HepG2 (cell line): ENCODE data around the gene SLF1. TPM values are rescaled to one million over a fixed set of nuclear protein-coding genes. Genes with fewer than 3 reads are reported as not detected.

Source experiments
- ATF1 ChIP-seq: IDR thresholded peaks from 2 replicates; pipeline ENCODE4 v1.6.1; 2016; ENCODE audit warnings: mild to moderate bottlenecking, control low read depth
- FOXJ3 ChIP-seq: sonication (generic); formaldehyde crosslinking; IDR thresholded peaks from 2 replicates; pipeline ENCODE4 v1.4.0; 2020; ENCODE audit warnings: missing genetic modification reagents, mild to moderate bottlenecking, borderline replicate concordance
- GABPA ChIP-seq, 2 experiments: IDR thresholded peaks; 2 replicates each; pipeline ENCODE4 v1.6.1; 2011 to 2016; ENCODE audit warnings: low read depth in 2 of 2, low read length in 1 of 2, missing biosample characterization in 1 of 2, missing genetic modification characterization in 1 of 2
- HDAC2 ChIP-seq: sonication (generic); formaldehyde crosslinking; IDR thresholded peaks from 2 replicates; pipeline ENCODE4 v1.4.0; 2020; ENCODE audit warnings: missing genetic modification reagents
- HNRNPL ChIP-seq: fragments of 200-400 bp; formaldehyde crosslinking; IDR thresholded peaks from 2 replicates; pipeline ENCODE4 v1.6.1; 2017; ENCODE audit warnings: mild to moderate bottlenecking, low read depth, low read length
- NFIC ChIP-seq: IDR thresholded peaks from 2 replicates; pipeline ENCODE4 v1.6.1; 2012; ENCODE audit warnings: mild to moderate bottlenecking, low read length, inconsistent platforms
- REPIN1 ChIP-seq: sonication (generic); formaldehyde crosslinking; IDR thresholded peaks from 2 replicates; pipeline ENCODE4 v1.8.0; 2022; ENCODE audit warnings: missing genetic modification reagents, low read depth, mild to moderate bottlenecking, borderline replicate concordance
- RFX1 ChIP-seq: fragments of 450-650 bp; IDR thresholded peaks from 2 replicates; pipeline ENCODE4 v1.6.1; 2017
- SKIL ChIP-seq: sonication (generic); formaldehyde crosslinking; IDR thresholded peaks from 2 replicates; pipeline ENCODE4 v1.8.0; 2022; ENCODE audit warnings: missing genetic modification reagents, mild to moderate bottlenecking, moderate library complexity, borderline replicate concordance
- UBTF ChIP-seq: sonication (generic); formaldehyde crosslinking; IDR thresholded peaks from 2 replicates; pipeline ENCODE4 v1.4.0; 2020; ENCODE audit warnings: mild to moderate bottlenecking, missing genetic modification reagents
- ZNF224 ChIP-seq: sonication (generic); formaldehyde crosslinking; IDR thresholded peaks from 2 replicates; pipeline ENCODE4 v1.5.0; 2020; ENCODE audit warnings: mild to moderate bottlenecking, missing genetic modification reagents
- ZNF460 ChIP-seq: sonication (generic); formaldehyde crosslinking; IDR thresholded peaks from 2 replicates; pipeline ENCODE4 v1.5.1; 2020; ENCODE audit warnings: missing genetic modification reagents, mild to moderate bottlenecking, borderline replicate concordance
- ZNF570 ChIP-seq: sonication (generic); formaldehyde crosslinking; IDR thresholded peaks from 2 replicates; pipeline ENCODE4 v1.4.0; 2020; ENCODE audit warnings: mild to moderate bottlenecking, missing genetic modification reagents, borderline replicate concordance
- ZNF891 ChIP-seq: sonication (generic); formaldehyde crosslinking; IDR thresholded peaks from 2 replicates; pipeline ENCODE4 v1.5.0; 2020; ENCODE audit warnings: mild to moderate bottlenecking, missing genetic modification reagents
- polyA plus RNA-seq, 8 experiments: library from polyadenylated mRNA; depleted of rRNA in 3 of 8; stranded (reverse) in 7 of 8; unstranded in 1 of 8; fragments of >200 nt; fragmentation: Illumina TruSeq in 4 of 8; extraction: Trizol in 4 of 8; gene quantifications; 2 replicates each; pipeline versions ENCODE4 v1.2.1 to v1.2.3, GENCODE V29; 2011 to 2016; ENCODE audit warnings: low read depth in 4 of 8, missing spikeins in 1 of 8, mixed read lengths in 1 of 8; ENCODE audit not compliant: insufficient read depth in 1 of 8
- total RNA-seq, 5 experiments: library from RNA; depleted of rRNA; stranded (reverse); fragments of >200 nt; fragmentation: Illumina TruSeq; extraction: Trizol; gene quantifications; 2 replicates each; pipeline ENCODE4 v1.2.3, GENCODE V29; 2016; ENCODE audit warnings: low read depth in 1 of 5
- TF ChIP-seq, protein P1 (sequence below): sonication (generic); formaldehyde crosslinking; IDR thresholded peaks from 2 replicates; pipeline ENCODE4; 2020; ENCODE audit warnings: missing genetic modification reagents, mild to moderate bottlenecking, borderline replicate concordance
- TF ChIP-seq, protein P2 (sequence below), 2 experiments: sonication (generic) in 1 of 2; formaldehyde crosslinking in 1 of 2; IDR thresholded peaks; 2 replicates each; pipeline versions ENCODE4 v1.4.0 to v1.6.1; 2018 to 2020; ENCODE audit warnings: missing genetic modification reagents in 2 of 2, borderline replicate concordance in 1 of 2, low read depth in 1 of 2, mild to moderate bottlenecking in 1 of 2, missing biosample characterization in 1 of 2
- TF ChIP-seq, protein P3 (sequence below): sonication (generic); formaldehyde crosslinking; IDR thresholded peaks from 2 replicates; pipeline ENCODE4 v1.4.0; 2020; ENCODE audit warnings: missing genetic modification reagents, low read depth, mild to moderate bottlenecking, borderline replicate concordance

Gene SLF1
- total and polyA plus RNA-seq, 2 of the 13 experiments (the other 11 are each of a cell fraction or from before 2014, with no cell fraction given), result 2.1 to 9.1 TPM

DNA sequence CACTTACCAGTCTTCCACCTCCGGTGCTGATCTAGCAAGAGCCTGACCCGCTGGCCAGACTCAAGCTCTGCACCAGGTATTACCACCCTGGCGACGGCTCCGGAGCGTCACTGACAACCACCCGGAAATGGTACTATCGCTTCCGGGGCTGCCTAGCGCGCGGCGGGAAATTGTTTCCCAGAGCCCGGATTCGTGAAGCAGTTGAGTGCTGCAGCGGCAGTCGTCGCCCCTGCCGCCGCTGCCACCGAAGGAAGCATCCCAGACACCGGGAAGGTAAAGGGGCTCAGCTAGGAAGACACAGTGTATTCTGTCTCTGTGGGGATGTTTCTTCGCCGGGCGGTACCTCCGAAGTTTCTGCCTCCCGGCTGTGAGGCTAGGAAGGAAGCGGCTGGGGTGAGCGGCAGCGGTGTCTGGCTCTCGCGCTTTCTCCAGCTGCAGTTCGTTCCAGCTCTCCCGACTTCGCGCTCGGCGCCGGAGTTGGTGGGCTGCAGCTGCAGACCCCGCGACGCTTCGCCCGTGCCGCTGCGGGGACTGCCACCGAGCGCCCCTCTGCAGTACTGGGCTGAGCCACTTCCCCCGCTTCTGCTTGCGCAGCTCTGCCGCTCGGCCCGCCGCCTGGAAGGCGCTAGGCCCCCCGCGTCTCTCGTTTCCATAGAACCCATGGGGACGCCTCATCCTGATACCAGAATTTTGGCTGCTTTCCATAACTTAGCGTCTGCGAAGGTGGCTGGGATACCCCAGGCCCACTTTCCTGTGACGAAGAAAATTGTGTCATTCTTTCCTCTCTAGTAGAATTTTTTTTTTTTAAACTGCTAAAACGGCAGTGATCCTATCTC lies at the start of gene SLF1, which contains the start of gene KIAA0825 (continued):
- TF ChIP-seq GABPA (IDR thresholded peaks at IDR 0.05; ENCODE audit: low read depth, low read length) (peak; percentile 97), GABPA (CRISPR knock-in tag; IDR thresholded peaks at IDR 0.05; ENCODE audit: low read depth) (peak; percentile 100), UBTF (CRISPR knock-in tag) (peak; percentile 82), ATF1 (CRISPR knock-in tag) (peak; percentile 45; the same call in 1 of the 2 replicates), REPIN1 (CRISPR knock-in tag) (peak; percentile 60; the same call in 1 of the 2 replicates), ZNF460 (CRISPR knock-in tag) (no peak), NFIC (no peak), ZNF891 (CRISPR knock-in tag) (no peak; the same call in 1 of the 2 replicates), RFX1 (peak; percentile 85), ZNF224 (CRISPR knock-in tag) (peak; percentile 91), ZNF570 (CRISPR knock-in tag) (no peak), HDAC2 (CRISPR knock-in tag) (peak; percentile 78), SKIL (no peak), FOXJ3 (CRISPR knock-in tag) (0 out of 2 replicates have a peak, but pooled peaks have one; percentile 40), HNRNPL (0 out of 2 replicates have a peak, but pooled peaks have one; percentile 42)
- TF ChIP-seq, protein P1, sequence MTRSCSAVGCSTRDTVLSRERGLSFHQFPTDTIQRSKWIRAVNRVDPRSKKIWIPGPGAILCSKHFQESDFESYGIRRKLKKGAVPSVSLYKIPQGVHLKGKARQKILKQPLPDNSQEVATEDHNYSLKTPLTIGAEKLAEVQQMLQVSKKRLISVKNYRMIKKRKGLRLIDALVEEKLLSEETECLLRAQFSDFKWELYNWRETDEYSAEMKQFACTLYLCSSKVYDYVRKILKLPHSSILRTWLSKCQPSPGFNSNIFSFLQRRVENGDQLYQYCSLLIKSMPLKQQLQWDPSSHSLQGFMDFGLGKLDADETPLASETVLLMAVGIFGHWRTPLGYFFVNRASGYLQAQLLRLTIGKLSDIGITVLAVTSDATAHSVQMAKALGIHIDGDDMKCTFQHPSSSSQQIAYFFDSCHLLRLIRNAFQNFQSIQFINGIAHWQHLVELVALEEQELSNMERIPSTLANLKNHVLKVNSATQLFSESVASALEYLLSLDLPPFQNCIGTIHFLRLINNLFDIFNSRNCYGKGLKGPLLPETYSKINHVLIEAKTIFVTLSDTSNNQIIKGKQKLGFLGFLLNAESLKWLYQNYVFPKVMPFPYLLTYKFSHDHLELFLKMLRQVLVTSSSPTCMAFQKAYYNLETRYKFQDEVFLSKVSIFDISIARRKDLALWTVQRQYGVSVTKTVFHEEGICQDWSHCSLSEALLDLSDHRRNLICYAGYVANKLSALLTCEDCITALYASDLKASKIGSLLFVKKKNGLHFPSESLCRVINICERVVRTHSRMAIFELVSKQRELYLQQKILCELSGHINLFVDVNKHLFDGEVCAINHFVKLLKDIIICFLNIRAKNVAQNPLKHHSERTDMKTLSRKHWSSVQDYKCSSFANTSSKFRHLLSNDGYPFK, result 0 out of 2 replicates have a peak, but pooled peaks have one; percentile 39
- TF ChIP-seq, protein P2, sequence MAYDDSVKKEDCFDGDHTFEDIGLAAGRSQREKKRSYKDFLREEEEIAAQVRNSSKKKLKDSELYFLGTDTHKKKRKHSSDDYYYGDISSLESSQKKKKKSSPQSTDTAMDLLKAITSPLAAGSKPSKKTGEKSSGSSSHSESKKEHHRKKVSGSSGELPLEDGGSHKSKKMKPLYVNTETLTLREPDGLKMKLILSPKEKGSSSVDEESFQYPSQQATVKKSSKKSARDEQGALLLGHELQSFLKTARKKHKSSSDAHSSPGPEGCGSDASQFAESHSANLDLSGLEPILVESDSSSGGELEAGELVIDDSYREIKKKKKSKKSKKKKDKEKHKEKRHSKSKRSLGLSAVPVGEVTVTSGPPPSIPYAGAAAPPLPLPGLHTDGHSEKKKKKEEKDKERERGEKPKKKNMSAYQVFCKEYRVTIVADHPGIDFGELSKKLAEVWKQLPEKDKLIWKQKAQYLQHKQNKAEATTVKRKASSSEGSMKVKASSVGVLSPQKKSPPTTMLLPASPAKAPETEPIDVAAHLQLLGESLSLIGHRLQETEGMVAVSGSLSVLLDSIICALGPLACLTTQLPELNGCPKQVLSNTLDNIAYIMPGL (CRISPR knock-in tag; IDR thresholded peaks at IDR 0.05; ENCODE audit: borderline replicate concordance in 1 of 2, low read depth in 1 of 2), result peak in 1 of 2 experiments; percentile 64; a peak in 2 of 4 replicates
- TF ChIP-seq, protein P3, sequence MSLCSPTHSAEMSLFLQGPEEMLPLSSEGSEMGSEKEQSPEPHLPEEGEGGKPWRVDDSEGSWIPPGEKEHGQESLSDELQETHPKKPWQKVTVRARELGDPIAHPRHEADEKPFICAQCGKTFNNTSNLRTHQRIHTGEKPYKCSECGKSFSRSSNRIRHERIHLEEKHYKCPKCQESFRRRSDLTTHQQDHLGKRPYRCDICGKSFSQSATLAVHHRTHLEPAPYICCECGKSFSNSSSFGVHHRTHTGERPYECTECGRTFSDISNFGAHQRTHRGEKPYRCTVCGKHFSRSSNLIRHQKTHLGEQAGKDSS (CRISPR knock-in tag), result no peak
